Measurements from ENCODE around the gene RNASEH1. TPM values are rescaled to one million over a fixed set of nuclear protein-coding genes. Genes with fewer than 3 reads are reported as not detected.

Gene RNASEH1
- total and polyA plus RNA-seq, 8 donors = 5.5 to 10.6 (median 8.0) TPM

- no peaks in the 10 kb centered on the region for H3K27me3 ChIP-seq
- no peaks in the 10 kb centered on the region for H3K9me3 ChIP-seq
- ATAC-seq (no peak), FAIRE-seq (no peak), DNase-seq (no peak)
- intact Hi-C loops (cut with DNase I) = no loop called here
- H3K36me3 ChIP-seq = no peaks in the 10 kb centered on the region
- no peak overlapping the region for H3K4me3 ChIP-seq
- WGBS, 2 donors = 96 to 98% methylated on average over 24 of the region's 24 CpGs
- no peak overlapping the region for H3K27ac ChIP-seq
- TF ChIP-seq CTCF (IDR thresholded peaks at IDR 0.05) = no peak
- H3K4me1 ChIP-seq = peaks cover 0 to 4% (median under 1%) of the 10 kb centered on the region in 3 donors
Observed at GRCh38 chr2:3529316-3530025, 28.7 kb downstream of the RNASEH1 start.

- Histone ChIP-seq H3K9me3 (no peaks in the 10 kb centered on the region), H3K4me1 (peaks cover 8 to 15% (median 12%) of the 10 kb centered on the region in 3 donors), H3K4me3 (no peak overlapping the region), H3K27me3 (no peaks in the 10 kb centered on the region), H3K36me3 (no peaks in the 10 kb centered on the region), H3K27ac (no peak overlapping the region)
- intact Hi-C loops (cut with DNase I) = no loop called here
- TF ChIP-seq CTCF (IDR thresholded peaks at IDR 0.05) = no peak
- 91 to 92% methylated on average over 30 to 40 of the region's 40 CpGs for WGBS, 2 donors
- DNase-seq (no peak), ATAC-seq (peak in 1 of 4 donors; percentile 6), FAIRE-seq (no peak)
Observed at GRCh38 chr2:3527886-3528785, 30.0 kb downstream of the RNASEH1 start.

GRCh38 chr2:3526871-3527270 lies 31.3 kb downstream of the RNASEH1 start:
- ATAC-seq (no peak), DNase-seq (no peak), FAIRE-seq (no peak)
- Histone ChIP-seq H3K36me3 (no peaks in the 10 kb centered on the region), H3K9me3 (no peaks in the 10 kb centered on the region), H3K27ac (no peak overlapping the region), H3K27me3 (no peaks in the 10 kb centered on the region), H3K4me1 (peaks cover 8 to 19% (median 12%) of the 10 kb centered on the region in 3 donors), H3K4me3 (no peak overlapping the region)
- no peak for TF ChIP-seq CTCF (IDR thresholded peaks at IDR 0.05)
- intact Hi-C loops (cut with DNase I) = no loop called here
- 91 to 95% methylated on average over 20 to 22 of the region's 22 CpGs for WGBS, 2 donors

- H3K4me1 ChIP-seq = peaks cover 8 to 19% (median 17%) of the 10 kb centered on the region in 3 donors
- intact Hi-C loops (cut with DNase I) = no loop called here
- H3K4me3 ChIP-seq = no peak overlapping the region
- H3K27ac ChIP-seq = peak overlapping the region in 2 of 4 donors; percentile 27 to 30
- H3K36me3 ChIP-seq = no peaks in the 10 kb centered on the region
- ATAC-seq (peak in 1 of 4 donors; percentile 4), FAIRE-seq (no peak), DNase-seq (no peak)
- no peaks in the 10 kb centered on the region for H3K9me3 ChIP-seq
- H3K27me3 ChIP-seq = no peaks in the 10 kb centered on the region
- no peak for TF ChIP-seq CTCF (IDR thresholded peaks at IDR 0.05)
- 11 to 12% methylated on average over 4 of the region's 4 CpGs for WGBS, 2 donors
Observed at GRCh38 chr2:3523551-3524041, 34.5 kb downstream of the RNASEH1 start.
